ENCODE results near the gene TFAP2E.

- no peak for TF ChIP-seq CTCF (IDR thresholded peaks at IDR 0.05; ENCODE audit: low read depth, low read length)
- TF ChIP-seq EZH2phosphoT487 (IDR thresholded peaks at IDR 0.05; ENCODE audit: low read depth) = no peak
These were observed 2.4 kb downstream of the TFAP2E start for GRCh38 chr1:35575416-35575958.
